Stromal cell of bone marrow (primary cell): Measurements from ENCODE around the gene DHX8.

Experiments used
- DNase-seq: peaks from one replicate; pipeline ENCODE4 v3.0.0-alpha.2; 2012; ENCODE audit warnings: low read depth

The DHX8 gene

DNA sequence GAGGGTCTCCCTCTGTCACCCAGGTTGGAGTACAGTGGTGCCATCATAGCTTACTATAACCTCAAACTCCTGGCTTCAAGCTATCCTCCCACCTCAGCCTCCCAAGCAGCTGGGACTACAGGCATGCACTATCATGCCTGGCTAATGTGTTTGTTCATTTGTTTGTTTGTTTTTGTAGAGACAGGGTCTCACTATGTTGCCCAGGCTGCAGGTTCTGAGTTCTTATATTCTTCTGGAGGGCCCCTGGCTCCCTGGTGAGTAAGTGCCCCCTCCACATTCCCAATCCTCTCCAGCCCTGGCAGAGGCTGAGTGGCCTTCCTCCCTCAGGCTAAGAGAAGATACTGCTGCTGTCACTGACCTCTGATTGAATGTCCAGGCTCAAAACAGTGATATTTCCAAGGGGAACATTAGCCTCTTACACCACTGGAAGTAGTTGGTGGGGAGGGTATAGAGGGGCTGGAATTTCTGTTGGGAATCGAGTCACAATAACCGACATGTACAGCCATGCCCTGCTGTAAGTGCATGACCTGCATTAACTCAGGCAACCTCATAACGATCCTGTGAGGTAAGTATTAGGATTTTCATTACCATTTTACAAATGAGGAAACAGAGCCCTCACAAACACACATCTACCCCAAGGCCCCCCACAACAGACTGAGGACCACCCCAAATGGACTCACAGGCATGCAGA is 65.1 kb downstream of the DHX8 start:
- no peak for DNase-seq

DNA sequence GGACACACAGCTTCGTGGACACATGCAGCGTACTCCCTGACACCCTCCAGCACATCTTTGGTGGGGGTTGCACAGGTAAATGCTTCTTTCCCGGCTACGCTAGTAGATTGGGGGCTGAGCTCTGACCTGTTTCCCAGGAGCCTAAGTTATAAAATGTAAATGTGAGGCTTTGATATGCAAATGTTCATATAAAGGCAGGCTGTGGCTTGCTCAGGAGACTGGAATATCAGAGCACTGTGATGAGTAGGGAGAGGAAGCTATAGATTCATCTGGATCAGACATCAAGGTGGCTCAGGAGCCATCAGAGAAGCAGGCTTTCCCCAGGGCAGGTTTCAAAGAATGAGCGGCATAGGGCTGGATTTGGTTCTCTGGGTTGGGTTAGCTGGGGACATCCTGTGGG is 65.7 kb downstream of the DHX8 start:
- no peak for DNase-seq

DNA sequence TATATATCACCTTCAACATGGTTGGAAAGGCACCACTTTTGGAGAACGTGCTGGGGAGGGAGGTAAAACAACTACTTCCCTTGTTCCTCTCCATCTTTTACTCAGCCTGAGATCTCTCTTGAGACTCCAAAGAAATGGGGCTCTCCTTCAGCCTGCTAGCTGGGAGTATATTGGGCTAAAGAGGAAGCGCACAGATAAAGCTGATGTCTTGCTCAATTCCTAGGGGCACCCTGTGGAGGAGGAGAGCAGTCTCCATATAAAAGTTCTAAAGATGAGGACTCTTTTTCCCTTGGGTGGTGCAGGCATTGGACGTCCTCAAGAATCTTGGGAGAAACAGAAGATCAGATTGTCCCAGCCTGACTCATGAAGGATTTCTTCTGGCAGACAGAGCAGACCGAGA is 67.0 kb downstream of the DHX8 start:
- DNase-seq = no peak

DNA sequence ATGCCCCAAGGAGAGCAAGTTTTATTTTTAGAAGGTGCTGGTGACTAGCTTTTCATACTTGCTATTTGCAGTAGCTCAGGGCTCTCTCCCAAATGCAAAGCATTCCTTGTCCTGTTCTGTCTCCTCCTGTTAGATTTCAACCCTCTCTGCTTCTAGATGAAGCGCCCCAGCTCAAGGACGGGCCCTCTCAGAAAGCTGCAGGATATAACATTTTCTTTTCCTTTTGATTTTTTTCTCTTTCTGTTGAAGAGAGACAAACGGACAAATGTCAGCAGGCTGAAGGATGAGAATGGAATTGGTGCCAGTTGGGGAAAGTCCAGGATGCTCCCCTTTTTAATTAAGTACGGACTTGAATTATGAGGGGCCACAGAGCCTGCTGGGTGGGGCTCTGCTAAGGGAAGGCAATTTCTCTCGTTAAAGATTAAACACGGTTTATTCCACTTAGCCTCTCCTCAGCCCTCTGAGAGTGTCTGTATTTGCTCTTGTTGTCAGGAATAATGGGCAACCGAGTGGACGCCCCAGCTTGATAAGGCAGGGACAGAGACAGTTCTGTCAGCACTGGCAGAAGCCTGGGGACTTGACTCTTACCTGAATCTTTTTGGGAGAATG is 68.6 kb downstream of the DHX8 start:
- DNase-seq = no peak

DNA sequence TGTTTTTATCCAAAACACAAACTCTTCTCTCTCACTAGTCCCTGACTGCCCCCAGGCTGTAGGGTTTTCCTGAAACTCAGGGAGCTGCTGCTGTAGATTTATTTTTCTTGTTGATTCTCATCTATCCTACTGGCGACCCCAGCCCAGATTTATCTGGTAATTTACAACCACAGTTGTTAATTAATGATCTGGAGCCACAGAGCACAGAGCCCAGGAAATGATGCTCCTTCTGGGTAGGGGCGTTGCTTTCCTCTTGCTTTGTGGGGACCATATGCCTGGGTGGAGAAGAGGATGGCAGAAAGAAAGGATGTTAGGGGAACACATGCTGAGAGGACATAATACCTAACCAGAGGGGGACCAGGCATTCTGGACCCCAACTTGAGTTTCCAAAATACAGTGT is 69.8 kb downstream of the DHX8 start:
- DNase-seq = no peak

DNA sequence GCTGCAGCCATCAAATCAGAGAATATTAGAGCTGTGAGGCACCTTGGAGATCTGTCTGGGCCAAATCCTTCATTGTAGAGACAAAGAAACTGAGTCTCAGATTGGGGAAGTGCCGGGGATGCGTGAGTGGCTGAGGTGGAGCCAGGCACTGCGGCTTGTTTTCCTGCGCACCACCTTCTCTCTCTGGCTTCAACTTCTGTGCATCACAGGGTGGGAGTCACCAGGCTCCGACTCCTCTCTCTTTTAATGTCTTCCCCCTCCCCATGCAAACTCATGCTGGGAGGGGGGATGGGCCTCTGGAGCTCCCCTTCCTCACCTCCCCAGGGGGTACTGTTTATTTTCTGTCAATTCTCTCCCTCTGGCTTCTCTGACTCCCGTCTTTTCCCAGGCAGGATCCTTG is 71.1 kb downstream of the DHX8 start:
- DNase-seq = no peak

DNA sequence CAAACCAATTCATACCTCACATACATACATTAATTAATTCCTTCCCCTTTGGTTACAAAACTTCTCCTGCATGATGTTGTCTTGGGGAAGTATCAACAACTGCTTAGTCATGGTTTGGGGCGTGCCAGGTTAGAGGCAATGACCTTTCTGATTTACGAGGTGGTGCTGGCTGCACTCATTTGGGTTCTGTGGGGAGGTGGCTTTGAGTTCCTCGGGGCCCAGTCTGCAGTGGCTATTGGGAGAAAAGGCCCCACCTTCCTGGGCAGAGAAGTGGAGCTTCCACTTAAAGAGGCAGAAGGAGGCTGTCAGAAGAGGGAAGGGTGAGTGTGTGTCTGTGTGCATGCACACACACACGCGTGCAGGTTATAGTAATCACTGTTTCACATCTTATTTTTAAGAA is 72.5 kb downstream of the DHX8 start:
- peak; percentile 55 for DNase-seq

DNA sequence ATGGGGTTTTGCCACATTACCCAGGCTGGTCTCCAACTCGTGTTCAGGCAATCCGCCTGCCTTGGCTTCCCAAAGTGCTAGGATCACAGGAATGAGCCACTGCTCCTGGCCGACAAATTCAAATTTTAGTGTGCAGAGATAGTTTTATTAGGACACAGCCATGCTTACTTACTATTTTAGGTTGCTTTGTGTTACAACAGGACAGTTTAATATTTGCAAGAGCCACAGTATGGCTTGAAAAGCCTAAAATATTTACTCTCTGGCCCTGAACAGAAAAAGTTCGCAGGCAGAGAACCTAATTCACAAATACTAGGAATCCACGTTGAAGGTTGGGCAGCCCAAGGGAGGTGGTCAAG is 75.0 kb downstream of the DHX8 start:
- DNase-seq = no peak

DNA sequence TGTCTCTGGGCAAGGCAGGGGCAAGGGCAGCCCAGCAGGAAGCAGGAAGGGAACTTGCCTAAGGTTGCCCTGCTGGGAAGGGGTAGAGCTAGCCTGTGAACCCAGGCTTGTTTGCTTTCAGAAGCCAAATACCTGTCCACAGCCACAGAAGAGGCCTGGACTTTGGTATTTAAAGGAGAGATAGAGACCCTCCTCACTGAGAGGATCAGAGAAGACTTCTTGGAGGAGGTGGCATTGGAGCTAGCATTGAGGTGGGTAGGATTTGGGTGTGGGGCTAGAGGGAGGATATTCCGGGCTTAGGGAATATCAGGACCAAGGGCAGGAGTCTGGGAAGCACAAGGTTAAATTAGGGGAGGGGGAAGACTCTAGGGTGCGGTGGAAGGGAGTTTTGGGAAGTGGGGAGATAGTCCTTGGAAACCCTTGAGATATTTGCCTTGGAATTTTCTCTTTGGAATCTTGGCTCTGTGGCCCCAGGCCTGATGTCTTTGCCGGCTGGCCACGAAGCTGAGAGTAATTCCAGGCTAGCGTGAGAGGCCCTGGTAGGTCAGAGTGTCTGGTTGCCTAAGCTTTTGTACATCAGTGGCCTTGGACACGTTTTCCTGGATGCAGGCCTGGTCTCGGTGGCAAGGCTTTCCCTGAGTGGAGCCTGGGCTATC is 75.5 kb downstream of the DHX8 start:
- no peak for DNase-seq

DNA sequence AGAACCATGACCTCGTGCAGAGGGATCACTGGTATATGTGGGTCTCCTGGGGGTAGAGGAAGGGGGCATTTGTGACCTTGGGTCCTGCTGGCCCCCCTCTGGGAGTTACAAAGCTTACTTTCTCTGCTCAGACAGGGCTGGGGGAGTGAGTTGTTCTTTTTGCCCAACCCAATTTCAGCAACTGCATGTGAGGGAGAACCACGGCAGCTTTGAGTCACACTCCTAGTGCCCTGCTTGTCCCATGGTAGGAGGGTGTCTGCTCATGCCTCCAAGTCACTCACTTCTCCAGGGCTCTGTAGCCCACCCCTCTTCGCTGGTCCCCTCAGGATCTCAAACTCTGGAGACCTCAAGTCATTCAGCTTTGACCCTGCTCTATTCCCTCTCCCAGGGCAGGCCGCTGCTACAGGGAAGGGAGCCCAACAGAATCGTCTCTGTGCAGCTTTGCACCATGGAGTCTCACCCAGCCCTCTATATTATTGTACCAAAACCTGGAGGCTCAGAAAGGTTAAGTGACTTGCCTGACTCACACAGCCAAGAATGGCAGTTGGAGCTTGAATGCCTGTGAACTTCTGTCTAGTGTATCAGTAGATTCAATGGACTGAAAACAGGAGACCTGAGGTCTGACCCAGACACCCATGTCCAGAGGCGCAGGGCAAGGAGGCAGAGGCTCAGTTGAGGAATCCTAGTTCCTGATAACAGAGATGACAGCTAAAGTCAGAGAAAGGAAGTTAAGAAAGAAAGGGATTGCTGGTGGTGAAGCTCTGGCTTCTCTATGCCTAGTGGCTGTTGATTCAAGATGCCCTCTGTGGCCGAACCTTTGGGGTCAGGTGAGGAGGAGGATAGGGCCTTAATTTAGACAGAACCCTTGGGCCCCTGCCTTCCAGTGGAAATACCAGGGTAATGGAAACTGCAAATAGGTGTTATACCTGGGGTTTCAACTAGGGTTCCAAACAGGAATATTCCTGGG is 77.0 kb downstream of the DHX8 start:
- no peak for DNase-seq

DNA sequence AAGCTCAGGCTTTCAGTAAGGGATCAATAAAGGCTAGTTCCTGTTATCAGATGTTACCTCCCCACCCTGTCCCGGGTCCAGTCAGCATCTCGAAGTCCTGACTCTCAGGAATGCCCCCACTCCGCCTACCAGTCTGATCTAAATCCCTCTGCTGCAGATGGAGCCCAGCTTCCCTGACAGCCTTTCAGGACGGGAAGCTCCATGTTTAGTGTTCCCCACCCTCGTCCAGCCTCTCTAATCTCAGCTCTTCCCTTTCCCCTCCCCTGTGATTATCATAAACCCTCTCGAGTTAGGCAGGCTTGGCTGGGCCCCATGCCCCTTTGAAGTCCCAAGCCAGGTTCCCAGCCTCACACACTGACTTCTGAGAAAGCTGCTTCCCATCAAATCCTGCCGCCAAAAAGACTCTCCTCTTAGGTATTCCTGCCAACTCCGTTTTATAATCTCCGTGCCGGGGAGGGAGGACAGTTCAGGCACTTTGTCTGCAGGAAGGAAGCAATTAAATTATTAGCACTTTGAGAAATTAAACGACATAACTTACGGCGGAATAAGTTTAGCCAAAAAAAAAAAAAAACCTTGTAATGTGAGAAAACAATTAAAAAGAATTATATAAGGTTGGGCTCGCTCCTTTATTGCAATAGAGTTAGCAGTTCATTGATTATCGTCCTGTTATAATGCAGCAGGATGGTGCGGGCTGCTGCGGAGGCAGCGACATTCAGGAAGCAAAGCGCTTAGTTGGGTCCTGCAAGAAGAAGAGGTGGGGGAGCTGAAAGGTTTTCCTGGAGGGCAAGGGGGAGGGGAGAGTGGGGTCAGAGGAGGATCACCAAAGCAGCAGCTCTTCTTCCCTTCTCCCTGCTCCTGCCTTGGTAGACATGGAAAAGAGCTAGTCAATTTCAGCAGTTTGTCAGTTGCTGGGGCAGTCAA is 79.2 kb downstream of the DHX8 start:
- DNase-seq = no peak

DNA sequence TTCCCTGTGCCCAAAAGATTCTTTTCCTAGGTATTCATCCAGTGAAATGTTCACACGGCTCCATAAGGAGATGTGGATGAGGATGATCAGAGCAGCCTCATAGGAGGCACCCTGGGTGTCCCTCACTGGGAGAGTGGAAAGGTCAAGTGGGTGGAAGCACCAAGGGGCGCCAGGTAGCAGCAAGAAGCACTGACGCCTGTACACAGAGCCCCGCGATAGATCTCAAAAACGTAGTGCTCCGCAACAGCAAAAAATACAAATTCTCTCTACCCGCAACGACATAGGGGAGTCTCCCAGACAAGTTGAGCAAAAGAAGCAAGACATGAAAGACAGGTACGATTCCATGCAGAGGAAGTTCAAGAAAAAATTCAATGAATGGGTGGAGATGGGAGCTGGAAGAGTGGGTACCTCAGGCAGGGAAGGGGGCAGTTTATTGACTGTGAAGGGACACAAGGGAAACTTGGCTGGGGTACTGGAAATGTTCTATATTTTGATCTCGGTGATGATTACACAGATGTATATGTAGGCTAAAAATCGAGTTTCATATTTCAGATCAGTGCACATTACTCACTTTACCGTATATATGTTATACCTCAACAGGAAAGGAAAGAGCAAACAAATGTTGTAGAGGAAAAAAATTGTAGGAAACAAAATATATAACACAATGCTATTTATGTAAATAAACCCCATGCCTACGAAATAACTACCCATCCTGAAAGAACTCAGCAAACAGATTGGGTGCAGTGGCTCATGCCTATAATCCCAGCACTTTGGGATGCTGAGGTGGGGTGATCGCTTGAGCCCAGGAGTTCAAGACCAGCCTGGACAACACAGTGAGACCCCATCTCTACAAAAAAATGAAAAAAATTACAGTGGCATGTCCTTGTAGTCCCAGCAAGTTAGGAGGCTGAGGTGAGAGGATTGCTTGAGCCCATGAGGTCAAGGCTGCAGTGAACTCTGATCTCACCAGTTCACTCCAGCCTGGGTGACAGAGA is 80.1 kb downstream of the DHX8 start:
- DNase-seq = no peak

DNA sequence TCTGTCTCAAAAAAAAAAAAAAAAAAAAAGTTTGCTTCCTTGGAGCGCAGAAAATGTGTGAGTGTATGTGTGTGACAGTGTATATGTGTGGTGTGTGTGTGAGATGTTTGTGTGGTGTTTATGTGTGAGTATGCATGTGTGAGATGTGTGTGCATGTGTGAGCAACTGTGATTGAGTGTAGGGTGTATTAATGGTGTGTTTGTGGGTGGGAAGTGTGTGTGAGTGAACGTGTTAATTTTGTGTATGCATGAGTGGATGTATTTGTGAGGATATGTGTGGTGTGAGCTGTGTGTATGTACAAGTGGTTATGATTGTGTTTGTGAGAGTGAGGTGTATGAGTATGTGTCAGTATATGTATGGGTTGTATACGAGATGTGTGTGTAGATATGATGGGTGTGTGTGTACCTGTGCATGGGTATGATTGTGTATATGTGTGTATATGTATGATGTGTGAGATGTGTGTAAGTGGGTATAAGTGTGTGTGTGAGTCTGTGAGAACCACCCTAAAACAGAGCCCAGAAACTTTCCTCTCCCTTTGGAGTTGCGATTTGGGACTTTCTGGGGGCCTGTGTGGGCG is 84.8 kb downstream of the DHX8 start:
- DNase-seq = no peak

DNA sequence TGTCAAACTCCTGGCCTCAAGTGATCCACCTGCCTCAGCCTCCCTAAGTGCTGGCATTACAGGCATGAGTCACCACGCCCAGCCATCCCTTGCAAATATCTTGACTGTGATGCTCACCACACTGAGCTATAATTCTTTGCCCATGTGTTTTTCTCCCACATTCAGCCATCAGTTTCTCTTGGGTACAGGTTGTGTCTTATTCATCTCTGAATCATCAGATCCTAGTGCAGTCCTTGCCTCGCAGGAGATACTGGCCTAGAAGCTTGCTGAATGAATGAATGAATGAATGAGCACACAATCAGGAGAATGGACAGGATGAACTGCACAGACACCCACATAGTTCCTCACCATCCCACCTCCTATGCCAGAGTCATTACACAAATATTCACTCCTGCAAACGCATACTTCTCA is 86.7 kb downstream of the DHX8 start:
- peak; percentile 23 for DNase-seq

DNA sequence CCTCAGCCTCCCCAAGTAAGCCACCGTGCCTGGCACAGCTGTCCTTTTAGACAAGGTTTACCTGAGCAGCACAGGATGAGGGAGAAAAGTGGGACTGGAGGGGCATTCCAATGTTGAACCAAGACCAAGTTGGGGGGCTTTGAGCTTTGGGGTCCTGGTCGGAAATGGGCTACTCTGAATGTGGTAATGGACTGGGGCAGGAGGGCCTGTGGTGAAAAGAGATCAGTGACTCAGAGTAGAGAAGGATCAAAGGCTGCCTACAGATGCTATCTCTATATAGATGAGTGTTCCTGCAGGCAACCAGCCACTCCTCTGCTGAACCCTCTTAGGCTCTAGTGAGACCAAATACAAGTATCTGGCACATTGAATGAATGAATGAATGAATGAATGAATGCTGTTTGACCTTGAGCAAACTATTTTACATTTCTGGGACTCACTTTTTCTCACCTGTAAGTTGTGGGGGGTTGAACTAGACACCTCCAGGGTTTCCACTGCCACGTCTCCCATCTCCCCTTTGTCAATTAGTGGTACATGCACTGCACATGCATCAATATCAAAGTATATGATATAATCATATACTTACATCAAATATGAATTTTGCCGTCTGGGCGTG is 88.7 kb downstream of the DHX8 start:
- DNase-seq = no peak

DNA sequence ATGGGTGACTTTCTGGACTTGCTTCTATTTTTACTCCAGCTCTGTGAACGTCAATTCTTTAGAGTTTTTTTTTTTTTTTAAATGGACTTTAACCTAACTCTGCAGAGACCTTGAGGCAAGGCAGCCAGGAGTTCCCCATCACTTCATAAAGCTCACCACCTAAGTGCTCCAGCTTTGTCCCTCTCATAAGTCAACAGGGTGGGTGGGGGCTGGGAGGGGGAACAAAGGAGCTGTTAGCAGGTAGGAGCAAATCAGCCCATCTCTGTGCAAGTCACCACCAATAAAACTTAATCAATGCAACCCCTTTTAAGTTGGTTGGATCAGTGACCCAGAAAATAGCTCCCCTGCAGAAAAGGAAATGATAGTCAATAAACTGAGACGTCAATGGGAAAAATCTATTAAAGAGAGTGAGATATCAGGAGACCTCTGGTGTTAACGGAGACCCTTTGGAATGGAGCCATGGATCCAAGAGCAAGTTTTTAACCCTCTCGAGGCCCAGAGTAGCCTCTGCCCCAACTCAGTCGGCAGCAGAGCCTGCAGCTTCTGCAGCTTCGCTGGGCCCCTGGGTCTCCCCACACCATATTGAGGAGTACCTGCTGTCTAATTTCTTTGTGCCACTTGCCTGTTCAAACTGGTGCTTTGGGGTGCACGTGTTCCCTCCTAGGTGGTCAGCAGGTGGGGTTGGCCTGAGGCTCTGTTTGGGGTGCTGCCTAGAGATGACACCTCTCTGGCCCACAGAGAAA is 90.0 kb downstream of the DHX8 start:
- no peak for DNase-seq

DNA sequence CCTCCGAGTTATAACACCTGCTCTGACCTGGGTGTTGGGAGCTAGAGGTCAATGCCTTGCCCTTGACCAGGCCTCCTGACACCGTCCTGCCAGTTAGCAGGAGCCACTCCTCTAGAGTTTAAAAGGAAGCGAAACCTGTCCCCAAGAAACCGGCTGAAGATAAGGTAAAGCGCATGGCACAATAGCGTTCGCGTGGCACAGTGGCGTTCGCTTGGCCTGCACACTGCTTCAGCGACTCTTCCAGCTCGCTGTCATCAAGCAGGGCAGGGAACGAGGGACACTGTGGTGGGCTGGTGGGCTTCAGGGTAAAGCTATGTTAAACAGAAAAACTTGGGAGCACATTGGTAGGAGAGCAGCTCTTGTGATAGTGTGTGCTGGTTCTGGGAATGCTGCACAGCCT is 90.6 kb downstream of the DHX8 start:
- no peak for DNase-seq

DNA sequence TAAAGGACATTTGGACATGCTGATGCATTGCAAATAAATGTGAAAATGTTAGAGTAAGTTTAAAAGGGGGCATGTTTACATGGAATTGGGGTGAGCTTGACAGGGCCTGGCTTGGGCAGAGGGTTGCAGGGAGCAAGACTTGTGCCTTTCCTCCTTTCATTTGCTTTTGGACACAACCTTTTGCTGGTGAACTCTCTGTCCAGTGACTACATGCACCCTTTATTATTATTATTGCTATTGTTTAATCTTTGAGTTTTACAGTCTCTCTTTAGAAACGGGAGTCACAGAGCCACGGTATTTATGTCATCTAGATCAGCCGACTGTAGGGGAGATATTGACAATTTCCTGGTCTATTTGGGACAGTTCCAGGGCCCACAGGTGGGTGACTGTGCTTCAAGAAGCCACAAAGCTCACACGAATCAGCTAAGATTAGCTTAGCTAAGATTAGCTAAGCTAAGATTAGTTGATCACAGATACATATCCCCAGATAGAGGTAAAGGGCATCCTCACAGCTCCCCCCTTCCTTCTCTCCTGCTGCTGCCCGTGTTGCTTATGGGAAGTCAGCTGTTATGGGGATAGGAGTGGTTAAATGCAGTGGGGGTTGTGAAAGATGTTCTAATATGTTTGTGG is 91.2 kb downstream of the DHX8 start:
- DNase-seq = no peak
